GM12873 (cell line): Measurements from ENCODE around the gene IGSF23.

Source experiments
- CTCF ChIP-seq: IDR thresholded peaks from 2 replicates; pipeline ENCODE4 v1.5.1; 2012; ENCODE audit warnings: low read depth, mild to moderate bottlenecking, moderate library complexity, low read length, control low read depth; ENCODE audit not compliant: insufficient read depth; ENCODE audit errors: missing control alignments

The IGSF23 gene

GRCh38 chr19:44602081-44602480 lies 11.3 kb upstream of the IGSF23 start:
- no peak for TF ChIP-seq CTCF

- no peak for TF ChIP-seq CTCF
Measured at GRCh38 chr19:44603201-44603945, 10.0 kb upstream of the IGSF23 start.

GRCh38 chr19:44604241-44604640 lies 9.1 kb upstream of the IGSF23 start:
- no peak for TF ChIP-seq CTCF

GRCh38 chr19:44605547-44605946 lies 7.8 kb upstream of the IGSF23 start:
- TF ChIP-seq CTCF: no peak

GRCh38 chr19:44607049-44607448 lies 6.3 kb upstream of the IGSF23 start:
- no peak for TF ChIP-seq CTCF

GRCh38 chr19:44607917-44608316 lies 5.4 kb upstream of the IGSF23 start:
- TF ChIP-seq CTCF: no peak

GRCh38 chr19:44608391-44608821 lies 5.0 kb upstream of the IGSF23 start:
- no peak for TF ChIP-seq CTCF
